Glomerular visceral epithelial cell (primary cell): ENCODE data around the gene COL4A1.

ENCODE experiments used
- DNase-seq: peaks from one replicate; pipeline ENCODE4 v3.0.0-alpha.2; 2016; ENCODE audit errors: extremely low spot score

COL4A1 gene

GRCh38 chr13:110168999-110169933 is 137.7 kb downstream of the COL4A1 start:
- DNase-seq, result no peak

- no peak for DNase-seq
These were observed 140.4 kb downstream of the COL4A1 start for GRCh38 chr13:110166598-110166997.

GRCh38 chr13:110164706-110165105 is 142.3 kb downstream of the COL4A1 start:
- no peak for DNase-seq

GRCh38 chr13:110162866-110163658 is 143.9 kb downstream of the COL4A1 start:
- no peak for DNase-seq

GRCh38 chr13:110162053-110162452 is 144.9 kb downstream of the COL4A1 start:
- no peak for DNase-seq

GRCh38 chr13:110161112-110161882 is 145.7 kb downstream of the COL4A1 start:
- no peak for DNase-seq

- DNase-seq, result no peak
These were observed 148.7 kb downstream of the COL4A1 start for GRCh38 chr13:110158226-110158625.

GRCh38 chr13:110157718-110158117 is 149.2 kb downstream of the COL4A1 start:
- no peak for DNase-seq

GRCh38 chr13:110156301-110157049 is 150.5 kb downstream of the COL4A1 start:
- DNase-seq, result no peak

- DNase-seq, result no peak
These were observed 151.9 kb downstream of the COL4A1 start for GRCh38 chr13:110155072-110155471.

- no peak for DNase-seq
These were observed 152.5 kb downstream of the COL4A1 start for GRCh38 chr13:110154410-110154933.

GRCh38 chr13:110152351-110152750 is 154.6 kb downstream of the COL4A1 start:
- DNase-seq, result no peak

- no peak for DNase-seq
These were observed 155.5 kb downstream of the COL4A1 start for GRCh38 chr13:110151462-110151861.

GRCh38 chr13:110150384-110151101 is 156.4 kb downstream of the COL4A1 start:
- no peak for DNase-seq

GRCh38 chr13:110149036-110149435 is 157.9 kb downstream of the COL4A1 start:
- DNase-seq, result no peak

- no peak for DNase-seq
These were observed 166.9 kb downstream of the COL4A1 start for GRCh38 chr13:110140099-110140498.

- no peak for DNase-seq
These were observed 168.3 kb downstream of the COL4A1 start for GRCh38 chr13:110138700-110139036.

- DNase-seq, result peak; percentile 78
These were observed 168.8 kb downstream of the COL4A1 start for GRCh38 chr13:110138010-110138699.

GRCh38 chr13:110137680-110138009 is 169.3 kb downstream of the COL4A1 start:
- peak; percentile 61 for DNase-seq
